ENCODE data around the gene CFAP141.
A peak's percentile ranks its signal among the peaks of the same experiment; 100 is the strongest.

CFAP141 gene

DNA sequence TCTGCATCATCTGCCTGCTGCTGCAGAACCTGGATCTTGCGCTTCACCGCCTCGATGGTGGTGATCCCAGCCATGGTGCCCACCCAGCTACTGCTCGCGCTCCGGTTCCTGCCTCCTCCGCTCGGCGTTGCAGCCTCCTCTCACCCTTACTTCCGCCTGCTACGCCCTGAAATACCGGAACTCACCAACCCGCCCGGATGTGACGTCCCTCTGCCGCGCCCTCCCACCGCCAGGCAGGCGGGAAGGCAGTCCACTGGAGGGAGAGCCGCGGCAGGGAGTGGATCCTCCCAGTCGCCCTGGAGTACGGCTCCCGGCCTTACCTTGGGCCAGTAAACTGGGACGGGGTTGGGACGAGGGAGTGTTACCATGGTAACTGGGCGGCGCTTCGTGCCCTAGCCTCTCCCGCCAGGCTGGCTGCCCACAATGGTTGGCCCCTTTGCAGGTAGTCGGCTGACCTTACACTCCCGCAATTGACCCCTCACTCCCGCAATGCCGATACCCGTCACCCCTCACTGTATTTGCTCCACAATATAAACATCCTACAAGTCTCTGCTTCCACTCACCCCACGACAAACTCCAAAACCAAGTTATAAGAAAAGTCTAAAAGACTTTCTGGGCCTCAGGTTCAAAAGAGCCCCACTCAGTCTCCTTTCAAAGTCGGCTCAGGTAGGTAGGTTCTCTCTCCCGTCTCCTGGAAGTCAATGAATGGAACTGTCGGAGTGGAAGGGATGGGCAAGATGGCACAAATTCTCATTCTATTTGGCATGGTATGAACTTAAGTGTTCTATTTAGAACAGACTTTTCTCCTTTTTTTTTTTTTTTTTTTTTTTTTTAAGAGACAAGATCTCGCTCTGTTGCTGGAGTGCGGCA lies 22.9 kb downstream of the CFAP141 start (continued):
- TF ChIP-seq ZNF366 (tag by site-specific recombination; conservative IDR thresholded peaks at IDR 0.05) (peak; percentile 75), PRDM1 (tag by site-specific recombination; IDR thresholded peaks at IDR 0.05) (no peak), OVOL3 (tag by site-specific recombination; IDR thresholded peaks at IDR 0.05) (no peak), WT1 (tag by site-specific recombination; IDR thresholded peaks at IDR 0.05) (peak; percentile 99), ZNF2 (tag by site-specific recombination; IDR thresholded peaks at IDR 0.05) (peak; percentile 87; the same call in 1 of the 2 replicates), ZFP37 (tag by site-specific recombination; IDR thresholded peaks at IDR 0.05) (peak; percentile 91; the same call in 1 of the 2 replicates), GLI4 (tag by site-specific recombination; IDR thresholded peaks at IDR 0.05) (no peak), ZNF580 (tag by site-specific recombination; IDR thresholded peaks at IDR 0.05) (peak; percentile 100), ZNF670 (tag by site-specific recombination; IDR thresholded peaks at IDR 0.05; ENCODE audit: low read depth) (no peak), ZNF654 (tag by site-specific recombination; IDR thresholded peaks at IDR 0.05; ENCODE audit: low read depth) (no peak), PRDM6 (tag by site-specific recombination; IDR thresholded peaks at IDR 0.05) (no peak), KLF7 (tag by site-specific recombination; IDR thresholded peaks at IDR 0.05; ENCODE audit: borderline replicate concordance) (peak; percentile 90), ZNF404 (tag by site-specific recombination; IDR thresholded peaks at IDR 0.05) (no peak), ZNF175 (tag by site-specific recombination; IDR thresholded peaks at IDR 0.05) (no peak), ZNF146 (tag by site-specific recombination; IDR thresholded peaks at IDR 0.05) (no peak), SP2 (tag by site-specific recombination; IDR thresholded peaks at IDR 0.05) (peak; percentile 100), ZNF157 (tag by site-specific recombination; IDR thresholded peaks at IDR 0.05) (no peak), ZFHX2 (tag by site-specific recombination; conservative IDR thresholded peaks at IDR 0.05) (peak; percentile 57), ZNF837 (tag by site-specific recombination; IDR thresholded peaks at IDR 0.05) (no peak), ZEB2 (tag by site-specific recombination; IDR thresholded peaks at IDR 0.05) (peak; percentile 83; the same call in 1 of the 2 replicates), ZNF223 (tag by site-specific recombination; IDR thresholded peaks at IDR 0.05) (no peak), ZNF274 (IDR thresholded peaks at IDR 0.05; ENCODE audit: low read length) (no peak), ZNF274 (tag by site-specific recombination; IDR thresholded peaks at IDR 0.05; ENCODE audit: borderline replicate concordance) (no peak), ZNF140 (tag by site-specific recombination; IDR thresholded peaks at IDR 0.05) (no peak), YY2 (tag by site-specific recombination; IDR thresholded peaks at IDR 0.05) (no peak), ZNF549 (tag by site-specific recombination; IDR thresholded peaks at IDR 0.05) (no peak), ZNF473 (tag by site-specific recombination; IDR thresholded peaks at IDR 0.05) (no peak), ZNF423 (tag by site-specific recombination; IDR thresholded peaks at IDR 0.05) (no peak), PBX3 (CRISPR knock-in tag; IDR thresholded peaks at IDR 0.05) (peak; percentile 65), ZNF16 (tag by site-specific recombination; IDR thresholded peaks at IDR 0.05; ENCODE audit: low read depth) (no peak)
- TF ChIP-seq, protein P1, sequence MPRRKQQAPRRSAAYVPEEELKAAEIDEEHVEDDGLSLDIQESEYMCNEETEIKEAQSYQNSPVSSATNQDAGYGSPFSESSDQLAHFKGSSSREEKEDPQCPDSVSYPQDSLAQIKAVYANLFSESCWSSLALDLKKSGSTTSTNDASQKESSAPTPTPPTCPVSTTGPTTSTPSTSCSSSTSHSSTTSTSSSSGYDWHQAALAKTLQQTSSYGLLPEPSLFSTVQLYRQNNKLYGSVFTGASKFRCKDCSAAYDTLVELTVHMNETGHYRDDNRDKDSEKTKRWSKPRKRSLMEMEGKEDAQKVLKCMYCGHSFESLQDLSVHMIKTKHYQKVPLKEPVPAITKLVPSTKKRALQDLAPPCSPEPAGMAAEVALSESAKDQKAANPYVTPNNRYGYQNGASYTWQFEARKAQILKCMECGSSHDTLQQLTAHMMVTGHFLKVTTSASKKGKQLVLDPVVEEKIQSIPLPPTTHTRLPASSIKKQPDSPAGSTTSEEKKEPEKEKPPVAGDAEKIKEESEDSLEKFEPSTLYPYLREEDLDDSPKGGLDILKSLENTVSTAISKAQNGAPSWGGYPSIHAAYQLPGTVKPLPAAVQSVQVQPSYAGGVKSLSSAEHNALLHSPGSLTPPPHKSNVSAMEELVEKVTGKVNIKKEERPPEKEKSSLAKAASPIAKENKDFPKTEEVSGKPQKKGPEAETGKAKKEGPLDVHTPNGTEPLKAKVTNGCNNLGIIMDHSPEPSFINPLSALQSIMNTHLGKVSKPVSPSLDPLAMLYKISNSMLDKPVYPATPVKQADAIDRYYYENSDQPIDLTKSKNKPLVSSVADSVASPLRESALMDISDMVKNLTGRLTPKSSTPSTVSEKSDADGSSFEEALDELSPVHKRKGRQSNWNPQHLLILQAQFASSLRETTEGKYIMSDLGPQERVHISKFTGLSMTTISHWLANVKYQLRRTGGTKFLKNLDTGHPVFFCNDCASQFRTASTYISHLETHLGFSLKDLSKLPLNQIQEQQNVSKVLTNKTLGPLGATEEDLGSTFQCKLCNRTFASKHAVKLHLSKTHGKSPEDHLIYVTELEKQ (tag by site-specific recombination; IDR thresholded peaks at IDR 0.05; ENCODE audit: borderline replicate concordance) = no peak
- TF ChIP-seq, protein P2, sequence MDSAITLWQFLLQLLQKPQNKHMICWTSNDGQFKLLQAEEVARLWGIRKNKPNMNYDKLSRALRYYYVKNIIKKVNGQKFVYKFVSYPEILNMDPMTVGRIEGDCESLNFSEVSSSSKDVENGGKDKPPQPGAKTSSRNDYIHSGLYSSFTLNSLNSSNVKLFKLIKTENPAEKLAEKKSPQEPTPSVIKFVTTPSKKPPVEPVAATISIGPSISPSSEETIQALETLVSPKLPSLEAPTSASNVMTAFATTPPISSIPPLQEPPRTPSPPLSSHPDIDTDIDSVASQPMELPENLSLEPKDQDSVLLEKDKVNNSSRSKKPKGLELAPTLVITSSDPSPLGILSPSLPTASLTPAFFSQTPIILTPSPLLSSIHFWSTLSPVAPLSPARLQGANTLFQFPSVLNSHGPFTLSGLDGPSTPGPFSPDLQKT (IDR thresholded peaks at IDR 0.05; ENCODE audit: borderline replicate concordance, low read depth, low read length) = no peak
- TF ChIP-seq, protein P3, sequence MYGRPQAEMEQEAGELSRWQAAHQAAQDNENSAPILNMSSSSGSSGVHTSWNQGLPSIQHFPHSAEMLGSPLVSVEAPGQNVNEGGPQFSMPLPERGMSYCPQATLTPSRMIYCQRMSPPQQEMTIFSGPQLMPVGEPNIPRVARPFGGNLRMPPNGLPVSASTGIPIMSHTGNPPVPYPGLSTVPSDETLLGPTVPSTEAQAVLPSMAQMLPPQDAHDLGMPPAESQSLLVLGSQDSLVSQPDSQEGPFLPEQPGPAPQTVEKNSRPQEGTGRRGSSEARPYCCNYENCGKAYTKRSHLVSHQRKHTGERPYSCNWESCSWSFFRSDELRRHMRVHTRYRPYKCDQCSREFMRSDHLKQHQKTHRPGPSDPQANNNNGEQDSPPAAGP (tag by site-specific recombination; IDR thresholded peaks at IDR 0.05) = peak; percentile 84; the same call in 1 of the 2 replicates
